OCI-LY1 (cell line): ENCODE measurements around the gene TCERG1L.

Experiments used
- EZH2 ChIP-seq: fragments of 200-600 bp; sonication (generic), shearing (Covaris generic); IDR thresholded peaks from 2 replicates; pipeline ENCODE4 v1.8.0; 2017; ENCODE audit warnings: borderline replicate concordance, mixed run types, mild to moderate bottlenecking, antibody characterized with exemption, low read length, moderate library complexity, mixed read lengths
- TF ChIP-seq, protein P1 (sequence below): fragments of 200-600 bp; sonication (generic), shearing (Covaris generic); IDR thresholded peaks from 2 replicates; pipeline ENCODE4 v1.5.1; 2017; ENCODE audit warnings: mild to moderate bottlenecking, antibody characterized with exemption, low read length, moderate library complexity, mixed read lengths

DNA sequence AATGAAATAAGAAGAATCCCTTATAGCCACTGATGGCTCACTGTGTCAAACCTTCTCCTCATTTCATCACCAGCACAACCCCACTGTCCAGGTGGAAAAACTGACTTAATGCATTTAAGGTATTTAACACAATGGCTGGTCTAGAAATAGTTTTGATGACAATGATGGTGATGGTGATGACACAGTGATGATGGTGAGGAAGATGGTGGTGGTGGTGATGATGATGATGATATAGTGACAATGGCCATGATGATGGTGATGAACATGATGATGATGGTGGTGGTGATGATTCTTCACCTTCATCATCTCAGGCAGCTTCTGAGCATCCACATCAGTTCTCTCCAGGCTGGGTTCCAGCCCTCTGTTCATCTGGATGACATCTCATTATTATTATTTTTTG lies 186.6 kb downstream of the TCERG1L start:
- TF ChIP-seq, protein P1, sequence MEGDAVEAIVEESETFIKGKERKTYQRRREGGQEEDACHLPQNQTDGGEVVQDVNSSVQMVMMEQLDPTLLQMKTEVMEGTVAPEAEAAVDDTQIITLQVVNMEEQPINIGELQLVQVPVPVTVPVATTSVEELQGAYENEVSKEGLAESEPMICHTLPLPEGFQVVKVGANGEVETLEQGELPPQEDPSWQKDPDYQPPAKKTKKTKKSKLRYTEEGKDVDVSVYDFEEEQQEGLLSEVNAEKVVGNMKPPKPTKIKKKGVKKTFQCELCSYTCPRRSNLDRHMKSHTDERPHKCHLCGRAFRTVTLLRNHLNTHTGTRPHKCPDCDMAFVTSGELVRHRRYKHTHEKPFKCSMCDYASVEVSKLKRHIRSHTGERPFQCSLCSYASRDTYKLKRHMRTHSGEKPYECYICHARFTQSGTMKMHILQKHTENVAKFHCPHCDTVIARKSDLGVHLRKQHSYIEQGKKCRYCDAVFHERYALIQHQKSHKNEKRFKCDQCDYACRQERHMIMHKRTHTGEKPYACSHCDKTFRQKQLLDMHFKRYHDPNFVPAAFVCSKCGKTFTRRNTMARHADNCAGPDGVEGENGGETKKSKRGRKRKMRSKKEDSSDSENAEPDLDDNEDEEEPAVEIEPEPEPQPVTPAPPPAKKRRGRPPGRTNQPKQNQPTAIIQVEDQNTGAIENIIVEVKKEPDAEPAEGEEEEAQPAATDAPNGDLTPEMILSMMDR, result no peak
- no peak for TF ChIP-seq EZH2
